Measurements from ENCODE around the gene DHRS7C.

Gene DHRS7C

DNA sequence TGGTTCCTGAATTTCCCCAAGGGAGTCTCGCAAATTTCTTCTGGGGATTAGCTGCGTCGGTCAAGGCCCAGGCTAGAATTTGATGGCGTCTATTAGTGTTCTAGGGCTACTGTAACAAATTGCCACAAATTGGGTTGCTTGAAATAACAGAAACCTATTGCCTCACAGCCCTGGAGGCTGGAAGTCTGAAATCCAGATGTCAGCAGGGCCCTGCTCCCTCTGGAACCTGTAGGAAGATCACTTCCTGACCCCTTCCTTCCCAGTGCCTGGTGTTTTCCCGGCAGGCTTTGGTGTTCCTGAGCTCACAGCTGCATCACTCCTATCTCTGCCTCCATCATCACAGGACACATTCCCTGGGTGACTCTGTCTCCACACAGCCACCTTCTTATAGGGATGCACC lies 24.4 kb downstream of the DHRS7C start:
- DNase-seq (ENCODE audit: insufficient read length, low spot score) = no peak
- FAIRE-seq = no peak
- TF ChIP-seq CTCF (IDR thresholded peaks at IDR 0.05; ENCODE audit: insufficient read depth, missing control alignments) = no peak

DNA sequence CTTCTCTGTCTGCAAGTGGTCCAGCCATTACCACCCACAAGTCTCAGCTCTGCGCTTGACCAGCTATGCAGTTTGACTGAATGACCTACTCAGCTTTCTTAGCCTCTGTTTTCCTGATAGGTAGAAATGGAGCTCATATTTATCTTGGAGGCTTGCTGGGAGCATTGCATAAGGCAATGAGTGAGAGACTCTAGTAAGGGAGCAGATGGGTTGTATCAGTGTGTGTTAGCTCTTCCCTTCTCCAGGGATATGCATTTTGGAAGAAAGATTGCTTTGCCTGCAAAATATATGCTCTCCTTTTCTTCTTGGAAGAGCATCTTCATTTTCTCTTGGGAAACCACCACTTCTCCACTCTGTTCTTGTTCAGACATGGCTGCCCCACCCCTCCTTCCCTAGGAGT lies 26.1 kb downstream of the DHRS7C start:
- no peak for TF ChIP-seq CTCF (IDR thresholded peaks at IDR 0.05; ENCODE audit: insufficient read depth, missing control alignments)
- FAIRE-seq (no peak), DNase-seq (ENCODE audit: insufficient read length, low spot score) (no peak)

- no peak for TF ChIP-seq CTCF (IDR thresholded peaks at IDR 0.05; ENCODE audit: insufficient read depth, missing control alignments)
- no peak for DNase-seq (ENCODE audit: insufficient read length, low spot score)
- FAIRE-seq = no peak
Observed at GRCh38 chr17:9763643-9764042, 27.7 kb downstream of the DHRS7C start.

DNA sequence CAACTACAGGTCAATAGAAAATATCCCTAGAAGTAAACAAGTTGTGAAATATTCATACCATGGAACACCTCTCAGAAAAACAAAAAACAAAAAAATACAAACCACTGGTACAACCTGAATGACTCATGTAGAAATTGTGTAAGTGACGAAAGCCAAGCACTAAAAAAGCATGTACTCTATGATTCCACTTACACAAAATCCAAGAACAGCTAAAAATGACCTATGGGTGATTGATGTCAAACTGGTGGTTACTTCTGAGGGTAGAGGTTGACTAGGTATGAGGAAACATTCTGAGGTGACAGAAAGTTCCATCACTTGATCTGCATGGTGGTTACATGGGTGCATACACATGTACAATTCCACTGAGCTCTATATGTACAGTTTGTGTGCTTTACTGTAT lies 31.1 kb downstream of the DHRS7C start:
- DNase-seq (ENCODE audit: insufficient read length, low spot score) (no peak), FAIRE-seq (no peak)
- TF ChIP-seq CTCF (IDR thresholded peaks at IDR 0.05; ENCODE audit: insufficient read depth, missing control alignments) = no peak

DNA sequence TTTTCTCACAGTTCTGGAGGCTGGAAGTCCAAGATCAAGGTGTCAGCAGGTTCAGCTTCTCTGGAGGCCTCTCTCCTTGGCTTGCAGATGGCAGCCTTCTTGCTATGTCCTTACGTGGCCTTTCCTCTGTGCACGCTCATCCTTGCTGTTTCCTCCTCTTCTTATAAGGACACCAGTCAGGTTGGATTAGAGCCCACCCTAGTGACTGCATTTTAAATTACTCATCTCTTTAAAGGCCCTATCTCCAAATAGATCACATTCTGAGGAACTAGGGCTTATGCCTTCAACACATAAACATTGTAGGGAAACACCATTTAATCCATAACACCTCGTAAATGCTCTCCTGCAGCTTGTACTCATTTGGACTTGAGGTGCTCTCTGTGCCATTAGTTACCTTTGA lies 36.3 kb downstream of the DHRS7C start:
- TF ChIP-seq CTCF (IDR thresholded peaks at IDR 0.05; ENCODE audit: insufficient read depth, missing control alignments) = no peak
- FAIRE-seq (no peak), DNase-seq (ENCODE audit: insufficient read length, low spot score) (no peak)

DNA sequence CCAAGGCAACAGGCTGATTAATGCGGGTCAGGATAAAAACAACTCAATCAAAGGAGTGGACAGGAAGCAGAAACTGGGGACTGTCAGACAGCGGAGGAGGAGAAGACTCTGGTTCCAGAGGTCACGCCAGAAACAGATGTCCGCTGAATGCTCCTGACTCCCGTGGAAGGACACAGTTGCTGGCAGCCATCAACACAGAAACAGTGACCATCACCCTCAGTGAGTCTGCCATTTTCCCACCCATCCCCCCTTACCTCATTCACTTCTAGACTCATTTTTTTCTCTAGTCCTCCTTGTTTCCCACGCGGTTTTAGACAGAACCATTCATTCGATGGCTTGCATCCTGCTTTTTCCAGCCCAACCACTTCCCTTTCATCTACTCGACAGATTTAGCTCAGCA lies 40.9 kb downstream of the DHRS7C start:
- FAIRE-seq = no peak
- DNase-seq (ENCODE audit: insufficient read length, low spot score) = no peak
- TF ChIP-seq CTCF (IDR thresholded peaks at IDR 0.05; ENCODE audit: insufficient read depth, missing control alignments) = no peak

DNA sequence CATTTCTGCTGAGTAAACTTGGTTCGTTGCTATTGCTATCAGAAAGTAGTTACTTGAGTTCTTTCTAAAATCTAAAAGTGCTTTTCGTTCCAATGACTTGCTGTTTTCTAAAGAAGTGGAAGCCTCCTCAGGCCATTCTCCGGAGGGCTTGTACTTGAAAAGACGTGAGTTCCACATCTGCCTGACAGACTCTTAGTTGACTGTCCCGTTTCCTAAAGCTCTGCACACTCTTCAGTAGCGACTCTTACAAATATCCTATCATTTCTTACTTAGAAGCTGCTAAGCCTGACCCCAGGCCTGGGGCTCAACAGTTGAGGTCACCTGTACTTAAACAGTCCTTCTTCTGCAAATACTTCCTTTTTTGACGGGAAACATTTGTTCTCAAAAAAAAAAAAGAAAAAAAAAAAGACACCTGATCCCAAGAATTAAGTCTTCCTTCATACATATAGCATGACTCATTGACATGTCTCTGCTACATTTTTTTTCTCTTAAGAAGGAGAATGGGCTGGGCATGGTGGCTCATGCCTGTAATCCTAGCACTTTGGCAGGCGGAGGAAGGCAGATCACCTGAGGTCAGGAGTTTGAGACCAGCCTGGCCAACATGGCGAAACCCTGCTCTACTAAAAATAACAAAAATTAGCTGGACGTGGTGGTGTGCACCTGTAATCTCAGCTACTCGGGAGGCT lies 61.5 kb downstream of the DHRS7C start:
- FAIRE-seq = no peak
- DNase-seq (ENCODE audit: insufficient read length, low spot score) = no peak
- TF ChIP-seq CTCF (IDR thresholded peaks at IDR 0.05; ENCODE audit: insufficient read depth, missing control alignments) = no peak

All from D721Med (cell line).